ENCODE data around the gene INSIG2. TPM values are rescaled to one million over a fixed set of nuclear protein-coding genes. Genes with fewer than 3 reads are reported as not detected.
"Not testable (repeated sequence)": the region's sequence is repeated elsewhere in the genome, so short reads cannot be mapped to it uniquely, and the experiment has no call there.

INSIG2 gene
- total RNA-seq, 1 donor from 2014 or later, result 20.7 TPM

DNA sequence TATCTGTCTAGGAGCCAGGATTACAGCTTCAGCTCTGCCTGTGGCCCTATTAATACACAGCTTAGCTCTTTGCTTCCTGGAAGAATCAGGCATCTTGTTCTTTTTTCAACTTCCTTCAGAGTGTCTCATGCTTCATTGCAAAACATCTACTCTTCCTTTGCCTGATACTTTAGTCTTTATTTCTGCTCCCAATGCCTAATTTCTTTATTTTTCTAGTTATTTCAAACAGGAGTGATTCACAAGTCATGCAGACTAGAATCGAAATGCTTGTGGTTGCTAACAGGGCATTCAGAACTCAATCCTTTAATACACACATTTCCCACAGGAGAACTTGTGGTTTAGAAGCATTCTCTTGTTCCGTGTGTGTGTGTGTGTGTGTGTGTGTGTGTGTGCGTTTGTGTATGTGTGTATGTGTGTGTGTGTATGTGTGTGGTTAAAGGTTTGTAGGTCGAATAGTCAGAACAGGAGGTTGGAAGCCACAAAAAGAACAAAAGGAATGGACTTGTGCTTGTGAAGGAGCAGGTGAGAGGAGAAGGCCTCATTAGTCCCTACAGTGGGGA, 28.3 kb upstream of the INSIG2 start:
- ATAC-seq (no peak), DNase-seq (ENCODE audit: low spot score) (no peak)

GRCh38 chr2:118061135-118061955, 26.9 kb upstream of the INSIG2 start:
- ATAC-seq (peak; percentile 72), DNase-seq (ENCODE audit: low spot score) (no peak)

DNA sequence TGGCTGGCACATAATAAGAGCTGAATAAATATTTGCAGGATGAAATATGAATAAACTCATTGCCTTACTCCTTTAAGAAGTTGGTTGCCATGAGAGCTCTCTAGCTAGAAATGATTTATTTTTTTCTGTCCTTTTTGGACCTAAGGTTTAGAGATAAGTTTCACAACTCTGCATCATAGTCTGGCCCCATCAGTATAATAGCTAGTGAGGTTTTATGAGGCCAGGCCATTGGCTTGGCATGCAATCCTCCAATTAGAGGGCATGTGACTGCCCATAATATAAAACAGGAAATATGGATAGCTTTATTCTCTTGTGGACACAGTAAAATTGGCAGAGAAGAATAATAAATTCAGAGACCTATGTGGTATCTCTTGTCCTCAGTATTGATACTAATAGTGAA, 26.2 kb upstream of the INSIG2 start:
- DNase-seq (ENCODE audit: low spot score) (no peak), ATAC-seq (no peak)

- no peak for ATAC-seq
Observed at GRCh38 chr2:118062669-118063068, 25.6 kb upstream of the INSIG2 start.

GRCh38 chr2:118065015-118065706, 23.1 kb upstream of the INSIG2 start:
- DNase-seq (ENCODE audit: low spot score) (no peak), ATAC-seq (no peak)

More at GRCh38 chr2:118062669-118063068, 25.6 kb upstream of the INSIG2 start:
- no peak for DNase-seq (ENCODE audit: low spot score)

GRCh38 chr2:118065921-118066511, 22.3 kb upstream of the INSIG2 start:
- ATAC-seq (no peak), DNase-seq (ENCODE audit: low spot score) (no peak)

DNA sequence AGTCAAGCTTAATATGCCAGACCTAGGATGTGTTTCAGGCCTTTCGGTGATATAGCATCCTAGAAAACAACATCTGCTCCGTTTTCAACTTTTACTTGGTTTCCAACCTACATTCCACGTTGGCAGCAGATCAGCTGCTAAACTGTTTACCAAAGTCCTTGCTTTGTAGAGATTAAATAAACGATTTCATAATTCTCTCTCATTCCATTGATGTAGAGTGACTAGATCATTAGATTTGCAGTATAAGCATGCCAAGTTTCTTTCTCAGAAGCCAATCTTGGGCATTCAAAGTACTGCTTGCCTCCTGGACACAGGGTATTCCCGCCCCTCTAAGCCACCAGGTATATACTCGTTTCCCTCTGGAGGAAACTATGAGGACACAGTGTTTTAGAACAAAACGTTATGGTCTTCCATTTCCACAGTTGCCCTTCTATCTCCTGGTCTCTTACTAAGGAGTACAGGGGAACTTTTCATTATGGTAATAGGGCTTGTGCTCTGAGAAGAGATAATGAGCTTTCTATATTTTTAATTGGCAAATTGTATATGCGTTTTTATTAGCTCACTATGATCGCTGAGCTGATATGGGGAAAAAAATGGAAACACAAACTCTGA, 10.5 kb upstream of the INSIG2 start:
- DNase-seq (ENCODE audit: low spot score) (peak; percentile 67), ATAC-seq (peak; percentile 91)

GRCh38 chr2:118078734-118079133, 9.5 kb upstream of the INSIG2 start:
- no peak for DNase-seq (ENCODE audit: low spot score)
- no peak for ATAC-seq

DNA sequence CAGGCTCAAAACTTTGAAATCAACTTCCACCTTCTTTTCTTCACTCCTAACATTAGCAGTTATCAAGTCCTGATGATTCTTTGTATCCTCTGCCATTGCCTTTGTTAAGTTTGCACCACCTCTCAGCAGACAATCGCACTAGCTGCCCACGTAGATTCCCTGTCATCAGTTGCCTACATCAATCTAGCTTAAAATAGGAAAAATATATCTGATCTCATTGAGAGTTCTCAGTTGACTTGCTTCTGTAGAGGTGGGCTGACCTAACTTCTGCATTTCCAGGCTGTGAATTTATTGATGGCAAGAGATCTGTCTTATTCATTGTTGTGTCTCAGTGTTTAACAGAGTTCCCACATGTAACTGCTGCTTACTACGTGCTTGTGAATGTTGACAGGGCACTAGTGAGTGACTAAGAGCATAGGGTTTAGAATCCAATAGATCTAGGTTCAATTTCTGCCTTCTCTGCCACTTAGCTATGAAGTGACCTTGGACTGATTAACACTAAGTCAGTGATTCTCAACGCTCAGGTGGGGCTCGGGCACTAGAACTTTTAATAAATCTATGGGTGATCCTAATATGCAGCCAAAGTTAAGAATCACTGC, 3.7 kb upstream of the INSIG2 start:
- no peak for DNase-seq (ENCODE audit: low spot score)
- no peak for ATAC-seq

DNA sequence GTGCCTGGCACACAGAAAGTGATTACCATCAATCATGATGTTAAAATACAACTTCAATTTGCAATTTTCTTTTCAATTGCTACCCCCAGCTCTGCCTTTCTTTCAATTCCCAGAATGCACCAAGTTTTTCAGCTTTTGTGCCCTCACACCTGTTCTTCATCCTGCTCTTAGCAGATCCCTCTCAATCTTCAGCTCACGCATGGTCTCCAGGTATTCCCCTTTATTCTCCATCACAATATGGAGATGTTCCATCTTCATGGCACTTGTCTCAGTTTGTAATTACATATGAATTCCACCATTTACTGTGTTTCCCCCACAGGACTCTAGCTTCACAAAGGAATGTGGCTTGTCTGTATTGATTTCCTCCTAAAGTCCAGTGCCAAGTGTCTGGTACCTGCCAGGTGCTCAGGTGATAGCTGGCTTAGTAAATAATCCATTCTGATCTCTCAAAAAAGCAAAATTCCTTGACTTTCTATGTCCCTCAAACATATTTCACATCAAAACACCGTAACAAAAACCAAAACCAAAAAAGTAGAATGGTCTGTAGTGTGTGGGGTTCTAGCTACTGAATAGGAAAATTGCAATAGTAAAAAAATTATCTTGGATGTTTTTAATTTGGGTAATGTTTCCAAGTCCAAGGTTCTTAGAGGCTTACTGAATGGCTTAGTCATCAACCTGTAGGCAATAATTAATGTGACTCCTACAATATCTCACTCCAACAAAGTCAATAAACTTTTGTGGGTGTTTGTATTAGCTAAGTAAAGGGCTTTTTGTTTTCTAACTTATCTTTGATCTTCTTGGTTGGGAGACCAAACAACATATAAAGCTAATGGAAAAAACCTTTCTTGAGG, 2.9 kb upstream of the INSIG2 start:
- DNase-seq (ENCODE audit: low spot score) (peak; percentile 57), ATAC-seq (peak; percentile 33)

GRCh38 chr2:118086024-118086633, 2.1 kb upstream of the INSIG2 start:
- ATAC-seq, result no peak
- DNase-seq (ENCODE audit: low spot score), result no peak

DNA sequence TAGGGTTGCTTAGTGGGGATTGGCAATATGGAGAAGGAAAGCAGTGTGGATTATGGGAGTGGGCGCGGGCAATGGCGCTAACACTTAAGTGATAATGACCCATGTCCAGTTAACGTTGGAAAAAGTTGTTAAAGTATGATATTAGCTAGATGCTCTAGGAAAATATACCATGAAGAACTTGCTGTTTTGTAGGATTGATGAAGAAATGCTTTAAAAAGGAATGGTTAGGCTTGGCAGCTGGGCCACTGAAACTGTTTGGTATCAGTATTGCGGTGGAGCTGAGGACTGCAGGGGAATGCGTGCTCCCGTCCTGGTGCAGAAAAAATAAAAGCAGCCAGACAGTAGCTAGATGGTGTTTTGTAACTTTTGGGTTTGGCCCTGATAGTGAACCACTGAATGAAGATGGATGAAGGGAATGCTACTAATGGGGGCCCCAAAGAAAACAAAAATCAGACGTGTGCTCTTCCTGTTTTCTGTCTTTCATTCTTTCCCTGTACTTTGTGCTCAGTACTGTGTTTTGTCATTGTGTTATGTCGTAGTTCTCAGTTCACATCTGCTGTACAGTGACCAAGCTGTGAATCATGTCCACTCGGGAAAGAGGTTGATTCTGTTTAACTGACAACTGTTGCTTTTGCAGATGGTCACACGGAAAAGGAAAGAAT, 999 bp downstream of the INSIG2 start:
- peak; percentile 50 for ATAC-seq

DNA sequence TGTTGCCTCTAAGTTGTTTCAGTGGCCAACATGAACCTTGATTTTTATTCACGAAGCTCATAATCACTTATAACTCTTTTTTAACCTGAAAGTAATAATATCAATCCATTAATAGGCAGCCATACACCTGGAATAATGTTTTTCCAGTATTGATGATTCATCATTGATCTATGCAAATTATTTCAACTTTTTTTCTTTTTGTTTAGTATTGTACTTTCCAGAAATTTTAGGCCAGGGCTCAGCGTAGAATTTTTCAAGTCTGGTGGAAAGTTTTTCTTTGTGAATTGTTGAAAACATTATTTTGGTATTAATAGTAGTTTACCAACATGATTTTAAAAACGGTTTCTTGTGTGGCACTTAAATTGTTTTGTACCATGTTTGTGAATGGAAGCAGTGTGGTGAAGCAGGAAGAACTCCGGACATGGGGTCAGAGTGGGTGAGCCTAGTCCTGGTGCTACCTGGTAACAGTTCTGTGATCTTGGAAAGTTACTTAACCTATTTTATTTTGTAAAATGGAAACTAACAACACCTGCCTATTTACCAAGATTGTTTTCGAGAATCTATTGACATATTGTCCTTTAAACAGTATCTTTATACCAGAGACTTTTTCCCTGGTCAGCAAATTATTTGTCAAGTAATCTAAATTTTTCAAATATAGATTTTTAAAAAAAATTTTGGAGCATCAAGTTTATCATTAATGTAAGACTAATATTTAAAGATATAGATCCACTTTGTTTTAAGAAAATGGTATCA, 2.3 kb downstream of the INSIG2 start:
- DNase-seq (ENCODE audit: low spot score), result no peak
- no peak for ATAC-seq

More for the DNA sequence above, 999 bp downstream of the INSIG2 start:
- DNase-seq (ENCODE audit: low spot score), result peak; percentile 53

- ATAC-seq (no peak), DNase-seq (ENCODE audit: low spot score) (no peak)
Observed at GRCh38 chr2:118091140-118091478, 2.8 kb downstream of the INSIG2 start.

DNA sequence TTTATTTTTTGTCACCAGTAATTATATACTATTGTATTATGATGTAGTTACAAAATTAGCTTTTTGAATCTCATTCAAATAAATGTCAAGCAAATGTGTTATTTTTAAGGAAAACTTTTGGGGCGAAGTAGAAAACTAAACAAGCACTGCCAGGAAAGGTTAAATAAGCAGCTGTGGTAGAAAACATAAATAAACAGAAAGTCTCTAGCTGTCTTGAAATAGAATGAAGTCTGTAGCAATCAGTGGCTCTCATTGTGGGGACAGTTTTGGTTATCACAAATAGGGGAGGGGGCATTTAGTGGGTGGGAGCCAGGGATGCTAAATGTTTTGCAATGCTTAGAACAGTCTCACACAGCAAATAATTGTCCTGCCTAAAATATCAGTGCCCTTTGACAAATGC, 3.4 kb downstream of the INSIG2 start:
- DNase-seq (ENCODE audit: low spot score) (no peak), ATAC-seq (no peak)

- not testable (repeated sequence) for DNase-seq (ENCODE audit: low spot score); ATAC-seq
Observed at GRCh38 chr2:118094102-118094501, 5.8 kb downstream of the INSIG2 start.

GRCh38 chr2:118094503-118094902, 6.2 kb downstream of the INSIG2 start:
- no peak for ATAC-seq
- no peak for DNase-seq (ENCODE audit: low spot score)

DNA sequence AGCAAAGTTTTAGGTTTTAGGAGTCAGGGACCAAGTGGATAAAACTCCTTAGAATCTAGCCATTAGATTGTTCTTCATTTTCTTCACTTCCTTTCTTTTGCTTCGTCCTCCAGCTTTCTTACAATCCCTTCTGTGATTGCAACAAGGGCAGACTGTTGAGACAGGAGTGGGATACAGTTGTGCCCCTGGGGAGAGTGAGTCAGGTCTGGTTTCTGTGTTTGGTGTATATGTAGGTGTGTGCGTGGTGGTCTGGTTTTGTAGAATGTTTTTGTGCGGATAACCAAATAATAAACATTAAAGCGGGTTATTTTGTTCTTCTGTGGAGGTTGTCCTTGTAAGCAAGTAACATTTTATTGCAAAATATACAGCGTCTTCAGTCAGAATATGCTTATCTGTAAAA, 7.3 kb downstream of the INSIG2 start:
- ATAC-seq, result no peak
- no peak for DNase-seq (ENCODE audit: low spot score)

All from left lobe of liver (tissue), 2 donors.